Measurements from ENCODE around the gene LDLRAD4.

Gene LDLRAD4

DNA sequence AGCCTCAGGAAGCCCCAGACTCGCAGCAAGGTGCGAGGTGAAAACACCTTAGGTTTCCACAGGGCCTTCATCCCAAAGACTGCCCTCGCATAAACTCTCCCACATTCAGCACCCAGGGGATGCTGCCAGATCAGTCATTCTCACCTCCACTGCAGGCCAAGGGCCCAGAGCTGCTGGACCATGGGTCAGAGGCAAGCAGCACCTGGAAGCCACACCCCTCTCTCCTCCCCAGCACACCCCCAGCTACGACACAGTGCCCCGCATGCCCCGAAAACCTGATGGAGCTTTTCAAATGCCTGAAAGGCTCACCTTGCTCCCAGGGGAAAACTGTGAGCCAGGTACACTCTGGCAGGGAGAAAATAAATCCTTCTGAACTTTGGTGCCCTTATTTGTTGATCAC lies 31.9 kb upstream of the LDLRAD4 start:
- TF ChIP-seq, protein P1, sequence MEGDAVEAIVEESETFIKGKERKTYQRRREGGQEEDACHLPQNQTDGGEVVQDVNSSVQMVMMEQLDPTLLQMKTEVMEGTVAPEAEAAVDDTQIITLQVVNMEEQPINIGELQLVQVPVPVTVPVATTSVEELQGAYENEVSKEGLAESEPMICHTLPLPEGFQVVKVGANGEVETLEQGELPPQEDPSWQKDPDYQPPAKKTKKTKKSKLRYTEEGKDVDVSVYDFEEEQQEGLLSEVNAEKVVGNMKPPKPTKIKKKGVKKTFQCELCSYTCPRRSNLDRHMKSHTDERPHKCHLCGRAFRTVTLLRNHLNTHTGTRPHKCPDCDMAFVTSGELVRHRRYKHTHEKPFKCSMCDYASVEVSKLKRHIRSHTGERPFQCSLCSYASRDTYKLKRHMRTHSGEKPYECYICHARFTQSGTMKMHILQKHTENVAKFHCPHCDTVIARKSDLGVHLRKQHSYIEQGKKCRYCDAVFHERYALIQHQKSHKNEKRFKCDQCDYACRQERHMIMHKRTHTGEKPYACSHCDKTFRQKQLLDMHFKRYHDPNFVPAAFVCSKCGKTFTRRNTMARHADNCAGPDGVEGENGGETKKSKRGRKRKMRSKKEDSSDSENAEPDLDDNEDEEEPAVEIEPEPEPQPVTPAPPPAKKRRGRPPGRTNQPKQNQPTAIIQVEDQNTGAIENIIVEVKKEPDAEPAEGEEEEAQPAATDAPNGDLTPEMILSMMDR (IDR thresholded peaks at IDR 0.05) = no peak

DNA sequence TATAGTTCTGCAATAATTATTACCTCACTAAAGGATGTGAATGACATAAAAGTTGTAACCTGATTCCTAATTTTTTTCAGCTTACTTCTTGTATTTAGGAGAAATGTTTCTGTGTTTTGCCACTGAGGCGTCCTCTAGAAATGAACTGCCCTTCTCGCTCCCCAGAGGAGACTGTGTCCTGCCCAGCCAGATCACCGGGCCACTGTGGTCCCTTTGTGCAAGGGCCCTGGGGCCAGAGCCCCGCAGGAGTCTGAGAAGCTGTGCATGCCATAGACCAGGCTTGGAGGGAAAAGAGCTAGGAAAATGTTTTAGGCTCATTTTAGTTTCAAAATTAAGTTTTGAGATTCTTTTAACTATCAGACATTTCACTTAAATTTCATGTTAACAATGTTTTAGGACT lies 31.1 kb upstream of the LDLRAD4 start:
- TF ChIP-seq, protein P1 (IDR thresholded peaks at IDR 0.05) = no peak

DNA sequence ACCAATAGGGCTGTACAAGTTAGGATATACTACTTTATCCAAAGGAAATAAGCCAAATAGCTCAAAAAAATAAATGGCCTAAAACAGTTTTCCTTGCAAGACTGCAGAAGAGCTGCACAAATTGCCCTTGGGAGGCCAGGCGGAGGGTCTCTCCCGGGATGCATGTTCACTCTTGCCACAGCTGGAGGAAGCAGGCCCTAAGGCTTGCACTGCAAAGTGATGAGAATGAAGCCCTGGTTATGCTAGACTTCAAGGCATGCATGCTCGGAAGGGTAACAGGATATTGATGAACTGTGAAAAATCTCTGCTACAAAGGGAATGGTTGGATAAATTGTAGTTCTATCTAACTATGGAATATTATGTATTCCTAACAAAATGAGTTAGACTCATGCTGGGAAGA lies 27.5 kb upstream of the LDLRAD4 start:
- TF ChIP-seq, protein P1 (IDR thresholded peaks at IDR 0.05) = no peak

DNA sequence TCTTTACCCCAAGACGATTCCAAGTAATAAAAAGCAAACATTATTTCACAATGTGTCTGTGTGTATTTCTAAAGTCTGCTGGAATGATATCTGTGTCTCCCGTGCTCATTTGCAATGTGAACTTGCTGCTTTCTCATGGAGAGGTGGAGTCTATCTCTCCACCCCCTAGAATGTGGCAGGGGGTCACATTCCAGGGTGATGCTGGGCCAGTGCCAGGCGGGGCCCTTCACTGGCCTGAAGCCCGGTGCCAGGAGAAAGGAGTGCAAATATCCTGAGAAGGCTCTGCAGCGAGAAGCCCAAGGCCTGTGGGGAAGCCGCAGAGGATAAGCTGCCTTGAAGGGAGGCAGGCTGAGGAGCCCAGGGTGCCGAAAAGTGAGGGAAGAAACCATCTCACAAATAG lies 26.8 kb upstream of the LDLRAD4 start:
- TF ChIP-seq, protein P1 (IDR thresholded peaks at IDR 0.05) = no peak

DNA sequence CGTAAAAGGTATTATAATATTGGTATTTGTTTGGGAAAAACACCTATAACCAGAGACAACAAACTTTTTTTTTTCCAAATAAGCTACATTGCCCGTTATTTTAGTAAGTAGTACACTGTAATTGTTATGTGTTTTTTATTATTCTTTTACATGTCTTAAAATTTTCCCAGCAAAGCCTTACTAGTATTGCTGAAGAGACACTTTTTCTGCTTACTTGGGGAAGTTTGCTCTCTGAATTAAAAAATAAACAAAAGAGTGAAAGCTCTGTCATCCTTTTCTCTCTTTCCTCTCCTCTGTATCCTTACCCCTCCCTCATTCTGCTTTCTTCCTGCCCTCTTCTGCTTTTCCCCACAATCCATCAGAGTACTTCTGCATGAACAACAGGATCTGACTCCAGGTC lies 25.6 kb upstream of the LDLRAD4 start:
- TF ChIP-seq, protein P1 (IDR thresholded peaks at IDR 0.05) = no peak

DNA sequence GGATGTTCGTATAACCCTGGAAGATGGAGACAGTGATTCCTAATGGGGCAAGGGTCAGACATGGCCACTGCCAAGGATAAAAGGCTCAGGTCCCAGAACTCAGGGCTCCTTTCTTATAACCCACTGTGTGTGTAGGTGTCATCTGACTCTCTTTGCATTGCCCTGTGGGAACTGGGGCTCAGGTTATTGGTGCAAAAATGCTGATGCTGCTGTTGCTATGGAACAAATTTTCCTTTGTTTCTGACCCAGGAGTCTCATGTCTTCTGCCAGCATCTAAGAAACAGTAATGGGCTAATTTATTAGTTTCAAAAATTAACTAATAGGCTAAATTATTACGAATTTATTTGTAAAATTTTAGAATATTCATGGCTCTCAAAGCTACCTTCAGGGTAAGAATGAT lies 24.3 kb upstream of the LDLRAD4 start:
- TF ChIP-seq, protein P1 (IDR thresholded peaks at IDR 0.05) = no peak

DNA sequence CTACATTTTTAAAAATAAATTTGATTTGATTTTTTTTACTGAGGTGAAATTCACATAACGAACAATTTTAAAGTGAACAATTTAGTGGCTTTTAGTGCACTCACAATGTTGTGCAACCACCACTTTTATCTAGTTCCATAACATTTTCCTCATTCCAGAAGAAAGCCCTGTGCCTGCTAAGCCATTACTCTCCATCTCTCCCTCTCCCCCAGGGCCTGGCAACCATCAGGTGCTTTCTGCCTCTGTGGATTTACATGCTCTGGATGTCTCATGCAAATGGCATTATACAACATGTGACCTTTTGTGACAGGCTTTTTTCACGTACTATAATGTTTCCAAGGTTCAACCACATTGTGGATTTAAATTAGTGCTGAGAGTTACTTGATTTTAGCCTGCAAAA lies 19.9 kb upstream of the LDLRAD4 start:
- TF ChIP-seq, protein P1 (IDR thresholded peaks at IDR 0.05) = no peak

DNA sequence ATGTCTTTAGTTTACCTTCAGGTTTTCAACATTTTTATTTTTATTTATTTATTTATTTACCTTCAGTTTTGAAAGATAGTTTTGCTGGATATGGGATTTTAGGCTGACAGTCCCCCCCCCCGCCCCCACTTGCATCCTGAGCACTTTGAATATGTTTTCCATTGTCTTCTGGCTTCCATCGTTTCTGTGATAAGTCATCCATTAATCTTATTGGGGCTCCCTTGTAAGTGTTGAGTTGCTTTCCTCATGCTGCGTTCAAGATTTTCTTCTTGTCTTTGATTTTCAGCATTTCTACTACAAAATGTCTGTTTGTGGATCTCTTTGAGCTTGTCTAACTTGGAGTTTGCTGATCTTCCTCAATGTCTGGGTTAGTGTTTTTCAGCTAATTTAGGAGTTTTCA lies 19.4 kb upstream of the LDLRAD4 start:
- TF ChIP-seq, protein P1 (IDR thresholded peaks at IDR 0.05) = no peak
